Embryonic facial prominence (tissue), 1 donor: ENCODE measurements around the gene TWSG1.
"Not testable (repeated sequence)": the region's sequence is repeated elsewhere in the genome, so short reads cannot be mapped to it uniquely, and the experiment has no call there.

Experiments used
- DNase-seq: peaks from one replicate; pipeline ENCODE4 v3.0.0-alpha.2; 2016; ENCODE audit errors: extremely low spot score

TWSG1 gene

GRCh38 chr18:9335697-9336045, 1.1 kb downstream of the TWSG1 start:
- DNase-seq: no peak

GRCh38 chr18:9336827-9337226, 2.3 kb downstream of the TWSG1 start:
- no peak for DNase-seq

- no peak for DNase-seq
These were observed 3.3 kb downstream of the TWSG1 start for GRCh38 chr18:9337873-9338272.

- no peak for DNase-seq
These were observed 5.9 kb downstream of the TWSG1 start for GRCh38 chr18:9340472-9340871.

- no peak for DNase-seq
These were observed 9.0 kb downstream of the TWSG1 start for GRCh38 chr18:9343577-9343976.

- DNase-seq: no peak
These were observed 12.2 kb downstream of the TWSG1 start for GRCh38 chr18:9346775-9347174.

- no peak for DNase-seq
These were observed 13.6 kb downstream of the TWSG1 start for GRCh38 chr18:9348079-9348671.

GRCh38 chr18:9348766-9349165, 14.2 kb downstream of the TWSG1 start:
- DNase-seq: no peak

- DNase-seq: no peak
These were observed 19.0 kb downstream of the TWSG1 start for GRCh38 chr18:9353596-9353995.

- no peak for DNase-seq
These were observed 19.7 kb downstream of the TWSG1 start for GRCh38 chr18:9354256-9354655.

GRCh38 chr18:9356976-9357375, 22.4 kb downstream of the TWSG1 start:
- DNase-seq: no peak

GRCh38 chr18:9359796-9360195, 25.2 kb downstream of the TWSG1 start:
- no peak for DNase-seq

GRCh38 chr18:9361191-9361590, 26.6 kb downstream of the TWSG1 start:
- no peak for DNase-seq

- DNase-seq: no peak
These were observed 28.3 kb downstream of the TWSG1 start for GRCh38 chr18:9362869-9363268.

- DNase-seq: no peak
These were observed 29.7 kb downstream of the TWSG1 start for GRCh38 chr18:9364242-9364641.

- DNase-seq: no peak
These were observed 30.8 kb downstream of the TWSG1 start for GRCh38 chr18:9365406-9365805.

GRCh38 chr18:9366126-9366714, 31.6 kb downstream of the TWSG1 start:
- peak; percentile 41 for DNase-seq

- not testable (repeated sequence) for DNase-seq
These were observed 38.7 kb downstream of the TWSG1 start for GRCh38 chr18:9373254-9373653.

- DNase-seq: no peak
These were observed 44.5 kb downstream of the TWSG1 start for GRCh38 chr18:9379118-9379517.

- no peak for DNase-seq
These were observed 45.5 kb downstream of the TWSG1 start for GRCh38 chr18:9380101-9380500.

- no peak for DNase-seq
These were observed 46.2 kb downstream of the TWSG1 start for GRCh38 chr18:9380621-9381395.

- no peak for DNase-seq
These were observed 52.3 kb downstream of the TWSG1 start for GRCh38 chr18:9386879-9387278.

- no peak for DNase-seq
These were observed 53.3 kb downstream of the TWSG1 start for GRCh38 chr18:9387891-9388290.
